H9 (cell line): ENCODE measurements around the gene MAGEE1. TPM values are rescaled to one million over a fixed set of nuclear protein-coding genes. Genes with fewer than 3 reads are reported as not detected.

Experiments
- DNase-seq: peaks from one replicate; pipeline ENCODE4 v3.0.0-alpha.2; 2017
- H2AFZ ChIP-seq: one replicate; pipeline ENCODE4 v1.6.1; 2013; ENCODE audit warnings: mild to moderate bottlenecking, low read length, control low read depth, moderate library complexity
- H2AK5ac ChIP-seq: 2 replicates; pipeline ENCODE4 v1.6.1; 2013; ENCODE audit warnings: low read length, control low read depth, mixed read lengths; ENCODE audit not compliant: insufficient read length
- H2BK120ac ChIP-seq: one replicate; pipeline ENCODE4 v1.6.1; 2013; ENCODE audit warnings: low read depth, mild to moderate bottlenecking, low read length, control low read depth, inconsistent platforms; ENCODE audit not compliant: poor library complexity, severe bottlenecking
- H2BK12ac ChIP-seq: 2 replicates; pipeline ENCODE4 v1.6.1; 2013; ENCODE audit warnings: low read length, control low read depth, mixed read lengths, low read depth; ENCODE audit not compliant: insufficient read length
- H2BK15ac ChIP-seq: 2 replicates; pipeline ENCODE4 v1.6.1; 2013; ENCODE audit warnings: low read depth, low read length, control low read depth
- H2BK20ac ChIP-seq: one replicate; pipeline ENCODE4 v1.6.1; 2013; ENCODE audit warnings: low read depth, mild to moderate bottlenecking, low read length, control low read depth, inconsistent platforms; ENCODE audit not compliant: poor library complexity, severe bottlenecking
- H2BK5ac ChIP-seq: 2 replicates; pipeline ENCODE4 v1.6.1; 2013; ENCODE audit warnings: low read length, control low read depth, mixed read lengths; ENCODE audit not compliant: insufficient read length
- H3K14ac ChIP-seq: 2 replicates; pipeline ENCODE4 v1.6.1; 2013; ENCODE audit warnings: low read length, control low read depth; ENCODE audit not compliant: insufficient read depth
- H3K18ac ChIP-seq: 2 replicates; pipeline ENCODE4 v1.6.1; 2013; ENCODE audit warnings: low read depth, mild to moderate bottlenecking, mixed read lengths, low read length, control low read depth; ENCODE audit not compliant: insufficient read length
- H3K23ac ChIP-seq: 2 replicates; pipeline ENCODE4 v1.6.1; 2013; ENCODE audit warnings: low read length, control low read depth, mixed read lengths, low read depth; ENCODE audit not compliant: insufficient read length
- H3K23me2 ChIP-seq: 2 replicates; pipeline ENCODE4 v1.6.1; 2013; ENCODE audit warnings: low read depth, mild to moderate bottlenecking, mixed read lengths, low read length, control low read depth; ENCODE audit not compliant: insufficient read length, poor library complexity, severe bottlenecking
- H3K27ac ChIP-seq: 2 replicates; pipeline ENCODE4 v1.5.1; 2013; ENCODE audit warnings: low read length, control low read depth, mixed read lengths, low read depth; ENCODE audit not compliant: insufficient read length
- H3K27me3 ChIP-seq: 2 replicates; pipeline ENCODE4 v1.6.1; 2013; ENCODE audit warnings: low read length, control low read depth, inconsistent platforms; ENCODE audit not compliant: insufficient read depth
- H3K4ac ChIP-seq: 2 replicates; pipeline ENCODE4 v1.6.1; 2013; ENCODE audit warnings: low read depth, mild to moderate bottlenecking, control low read depth, inconsistent platforms, low read length, moderate library complexity
- H3K4me1 ChIP-seq: 2 replicates; pipeline ENCODE4 v1.6.1; 2013; ENCODE audit warnings: low read length, control low read depth, inconsistent platforms; ENCODE audit not compliant: insufficient read depth
- H3K4me2 ChIP-seq: 2 replicates; pipeline ENCODE4 v1.6.1; 2013; ENCODE audit warnings: low read length, control low read depth, mixed read lengths; ENCODE audit not compliant: insufficient read length, insufficient read depth
- H3K56ac ChIP-seq: 2 replicates; pipeline ENCODE4 v1.6.1; 2013; ENCODE audit warnings: low read depth, mild to moderate bottlenecking, mixed read lengths, low read length, control low read depth; ENCODE audit not compliant: insufficient read length
- H3K79me1 ChIP-seq: 2 replicates; pipeline ENCODE4 v1.6.1; 2013; ENCODE audit warnings: low read depth, mild to moderate bottlenecking, moderate library complexity, low read length, control low read depth, inconsistent platforms; ENCODE audit not compliant: insufficient read depth, poor library complexity, severe bottlenecking
- H3K79me2 ChIP-seq: 2 replicates; pipeline ENCODE4 v1.6.1; 2013; ENCODE audit warnings: low read length, control low read depth, inconsistent platforms; ENCODE audit not compliant: insufficient read depth
- H3K9ac ChIP-seq: 2 replicates; pipeline ENCODE4 v1.6.1; 2013; ENCODE audit warnings: low read length, control low read depth, mixed read lengths; ENCODE audit not compliant: insufficient read length; ENCODE audit errors: extremely low read depth
- H3K9me3 ChIP-seq: one replicate; pipeline ENCODE4 v1.6.1; 2013; ENCODE audit warnings: low read depth, low read length, inconsistent platforms; ENCODE audit not compliant: control insufficient read depth
- H3T11ph ChIP-seq: one replicate; pipeline ENCODE4 v1.6.1; 2013; ENCODE audit warnings: mild to moderate bottlenecking, low read length, control low read depth, inconsistent platforms
- H4K20me1 ChIP-seq: one replicate; pipeline ENCODE4 v1.6.1; 2013; ENCODE audit not compliant: control insufficient read depth, insufficient read length, insufficient read depth
- H4K5ac ChIP-seq: 2 replicates; pipeline ENCODE4 v1.6.1; 2013; ENCODE audit warnings: low read depth, mild to moderate bottlenecking, mixed read lengths, low read length, control low read depth; ENCODE audit not compliant: insufficient read length
- H4K8ac ChIP-seq: replicated peaks from 2 replicates; pipeline ENCODE4 v1.6.1; 2013; ENCODE audit warnings: low read length, control low read depth, mixed read lengths, low read depth; ENCODE audit not compliant: insufficient read length
- H4K91ac ChIP-seq: 2 replicates; pipeline ENCODE4 v1.6.1; 2013; ENCODE audit warnings: low read depth, mild to moderate bottlenecking, moderate library complexity, mixed read lengths, low read length, control low read depth; ENCODE audit not compliant: insufficient read length
- H3K27ac Mint-ChIP-seq, 3 experiments: 2 replicates in 2 of 3; 3 replicates in 1 of 3; pipeline ENCODE4 v1.8.0; 2020 to 2021; ENCODE audit warnings: mixed read lengths in 3 of 3, mild to moderate bottlenecking in 1 of 3, moderate library complexity in 1 of 3
- H3K27me3 Mint-ChIP-seq: 2 replicates; pipeline ENCODE4 v1.8.0; 2021; ENCODE audit warnings: low read depth, mild to moderate bottlenecking, moderate library complexity, mixed read lengths
- H3K36me3 Mint-ChIP-seq, 3 experiments: 2 replicates in 2 of 3; 3 replicates in 1 of 3; pipeline ENCODE4 v1.8.0; 2020 to 2021; ENCODE audit warnings: low read depth in 3 of 3, mixed read lengths in 3 of 3; ENCODE audit not compliant: insufficient read depth in 1 of 3
- H3K4me1 Mint-ChIP-seq, 2 experiments: 2 replicates each; pipeline ENCODE4 v1.8.0; 2020; ENCODE audit warnings: mixed read lengths in 2 of 2
- H3K4me3 Mint-ChIP-seq, 2 experiments: 2 replicates in 1 of 2; 3 replicates in 1 of 2; pipeline ENCODE4 v1.8.0; 2020 to 2021; ENCODE audit warnings: mild to moderate bottlenecking in 2 of 2, mixed read lengths in 2 of 2, moderate library complexity in 1 of 2
- H3K9me3 Mint-ChIP-seq, 2 experiments: 2 replicates in 1 of 2; 3 replicates in 1 of 2; pipeline ENCODE4 v1.8.0; 2020; ENCODE audit warnings: mild to moderate bottlenecking in 2 of 2, mixed read lengths in 2 of 2, moderate library complexity in 1 of 2
- total RNA-seq: library from RNA; stranded (reverse); gene quantifications from 2 replicates; pipeline ENCODE4 v1.2.1, GENCODE V29; 2021
- TF ChIP-seq, protein P1 (sequence below): fragments of 200-600 bp; sonication (generic); conservative IDR thresholded peaks from 3 replicates; pipeline ENCODE4 v1.8.0; 2021; ENCODE audit warnings: antibody characterized with exemption, mild to moderate bottlenecking

Gene MAGEE1
- total RNA-seq, 1 experiment from 2014 or later, result 4.2 TPM

DNA sequence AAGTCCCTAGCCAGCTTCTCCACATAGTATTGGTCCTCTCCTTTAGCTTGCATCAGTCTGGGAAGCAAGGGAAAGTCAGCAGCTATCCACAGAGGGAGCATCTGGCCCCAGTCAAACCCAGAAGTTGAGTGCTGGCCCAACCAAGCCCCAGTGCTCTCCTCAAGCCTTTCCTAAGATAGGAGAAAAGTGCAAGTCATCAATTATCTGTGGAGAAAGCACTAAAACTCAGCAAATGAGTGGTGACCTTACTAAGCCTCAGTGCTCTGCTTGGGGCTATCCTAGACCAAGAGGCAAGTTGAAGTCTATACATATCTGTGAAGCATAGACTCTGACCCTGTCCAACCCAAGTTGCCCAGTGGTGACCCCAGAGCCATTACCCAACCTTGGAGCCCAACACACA is 28.5 kb upstream of the MAGEE1 start:
- Histone ChIP-seq H2BK5ac (no peak overlapping the region), H3K9me3 (peaks cover 33% of the 10 kb centered on the region), H3K23me2 (no peaks in the 10 kb centered on the region), H3K4me1 (no peaks in the 10 kb centered on the region), H3K79me1 (no peaks in the 10 kb centered on the region), H2BK120ac (no peak overlapping the region), H3K4ac (no peak overlapping the region), H3K18ac (no peak overlapping the region), H4K91ac (no peak overlapping the region), H3K23ac (no peak overlapping the region), H2BK15ac (no peak overlapping the region), H3K9ac (no peak overlapping the region), H2BK12ac (no peak overlapping the region), H3K14ac (no peak overlapping the region), H3K56ac (no peak overlapping the region), H3K27me3 (no peaks in the 10 kb centered on the region), H2AFZ (no peak overlapping the region), H4K5ac (no peak overlapping the region), H3T11ph (no peak overlapping the region), H4K20me1 (no peaks in the 10 kb centered on the region), H2AK5ac (no peak overlapping the region), H3K79me2 (no peaks in the 10 kb centered on the region), H3K27ac (no peak overlapping the region), H4K8ac (no peak overlapping the region), H3K4me2 (no peak overlapping the region), H2BK20ac (no peak overlapping the region)
- H3K36me3 Mint-ChIP-seq, result peaks cover 3 to 9% (median 7%) of the 10 kb centered on the region in 3 experiments; a peak in 6 of 7 replicates
- H3K9me3 Mint-ChIP-seq, result peaks cover 77 to 89% of the 10 kb centered on the region in 2 experiments
- H3K4me3 Mint-ChIP-seq, result no peak overlapping the region
- H3K4me1 Mint-ChIP-seq, result no peaks in the 10 kb centered on the region
- H3K27me3 Mint-ChIP-seq, result no peaks in the 10 kb centered on the region; the same call in 1 of the 2 replicates
- TF ChIP-seq, protein P1, sequence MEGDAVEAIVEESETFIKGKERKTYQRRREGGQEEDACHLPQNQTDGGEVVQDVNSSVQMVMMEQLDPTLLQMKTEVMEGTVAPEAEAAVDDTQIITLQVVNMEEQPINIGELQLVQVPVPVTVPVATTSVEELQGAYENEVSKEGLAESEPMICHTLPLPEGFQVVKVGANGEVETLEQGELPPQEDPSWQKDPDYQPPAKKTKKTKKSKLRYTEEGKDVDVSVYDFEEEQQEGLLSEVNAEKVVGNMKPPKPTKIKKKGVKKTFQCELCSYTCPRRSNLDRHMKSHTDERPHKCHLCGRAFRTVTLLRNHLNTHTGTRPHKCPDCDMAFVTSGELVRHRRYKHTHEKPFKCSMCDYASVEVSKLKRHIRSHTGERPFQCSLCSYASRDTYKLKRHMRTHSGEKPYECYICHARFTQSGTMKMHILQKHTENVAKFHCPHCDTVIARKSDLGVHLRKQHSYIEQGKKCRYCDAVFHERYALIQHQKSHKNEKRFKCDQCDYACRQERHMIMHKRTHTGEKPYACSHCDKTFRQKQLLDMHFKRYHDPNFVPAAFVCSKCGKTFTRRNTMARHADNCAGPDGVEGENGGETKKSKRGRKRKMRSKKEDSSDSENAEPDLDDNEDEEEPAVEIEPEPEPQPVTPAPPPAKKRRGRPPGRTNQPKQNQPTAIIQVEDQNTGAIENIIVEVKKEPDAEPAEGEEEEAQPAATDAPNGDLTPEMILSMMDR, result no peak
- DNase-seq, result no peak
- no peak overlapping the region for H3K27ac Mint-ChIP-seq
